GM19240 (cell line): ENCODE data around the gene SEMA5B.

Experiments
- DNase-seq: peaks from one replicate; pipeline ENCODE4 v3.0.0; 2011; ENCODE audit warnings: low spot score; ENCODE audit not compliant: insufficient read length

SEMA5B gene

GRCh38 chr3:122974764-122975162, 52.8 kb downstream of the SEMA5B start:
- DNase-seq = no peak

GRCh38 chr3:122973893-122974615, 53.5 kb downstream of the SEMA5B start:
- no peak for DNase-seq

- no peak for DNase-seq
Observed at GRCh38 chr3:122972141-122972540, 55.4 kb downstream of the SEMA5B start.

DNA sequence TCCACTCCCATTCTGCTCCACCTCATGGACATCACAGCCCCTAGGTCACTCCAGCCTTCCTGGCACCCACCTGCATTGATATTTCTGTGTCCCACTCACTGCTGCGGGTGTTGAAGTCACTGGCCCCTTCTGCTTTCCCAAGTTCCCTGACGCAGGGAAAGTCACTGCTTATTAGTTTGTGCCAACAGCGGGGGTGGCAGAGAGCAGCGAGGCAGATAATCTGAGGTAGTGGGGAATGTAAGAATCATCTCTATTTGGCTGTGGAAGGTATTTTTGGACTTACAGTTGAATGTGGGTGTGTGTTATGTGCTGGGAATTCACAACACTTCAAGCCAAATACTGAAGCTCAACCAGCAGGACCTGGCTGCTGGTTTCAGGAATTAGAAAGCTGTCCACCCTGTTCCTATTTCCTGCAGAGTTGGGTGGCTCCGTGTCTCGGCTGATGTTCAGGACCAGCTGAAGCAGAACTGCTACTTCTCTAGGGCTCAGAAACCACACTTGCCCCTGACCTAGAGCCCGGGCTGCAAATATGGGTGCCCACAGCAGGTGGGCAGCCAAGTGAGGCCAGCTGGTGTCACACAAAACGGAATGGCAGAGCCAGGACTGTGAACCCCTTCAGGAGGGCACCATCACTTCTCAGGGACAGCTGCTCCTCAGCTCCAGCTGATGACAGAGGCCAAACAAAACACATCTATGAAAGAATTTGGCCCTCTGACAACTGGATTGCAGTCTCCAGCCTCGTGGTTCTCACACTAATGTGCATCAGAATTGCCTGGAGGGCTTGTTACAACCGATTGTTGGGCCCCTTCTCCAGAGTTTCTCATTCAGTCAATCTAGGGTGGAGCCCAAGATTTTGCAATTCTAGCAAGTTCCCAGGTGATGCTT, 57.7 kb downstream of the SEMA5B start:
- no peak for DNase-seq

- DNase-seq = no peak
Observed at GRCh38 chr3:122967765-122968164, 59.8 kb downstream of the SEMA5B start.

- DNase-seq = no peak
Observed at GRCh38 chr3:122967356-122967755, 60.2 kb downstream of the SEMA5B start.

- DNase-seq = no peak
Observed at GRCh38 chr3:122966045-122966444, 61.5 kb downstream of the SEMA5B start.

DNA sequence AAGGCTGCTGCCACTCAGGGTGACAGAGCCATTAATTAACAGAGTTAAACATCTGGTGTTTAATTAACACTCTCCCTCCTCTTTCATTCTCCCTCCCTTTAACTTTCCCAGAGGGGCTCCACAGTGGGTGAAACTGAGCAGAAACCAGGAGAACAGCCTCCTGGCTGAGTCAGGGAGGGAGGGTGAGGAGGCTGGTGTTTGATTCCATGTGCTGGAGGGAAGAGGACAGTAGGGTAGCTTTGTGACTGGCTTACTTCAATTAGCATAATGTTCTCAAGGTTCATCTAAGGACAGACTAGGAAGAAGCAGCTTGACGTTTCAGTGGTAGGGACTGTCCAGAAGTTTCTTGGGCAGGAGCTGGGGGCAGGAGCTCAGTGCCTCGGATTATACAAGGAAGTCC, 62.8 kb downstream of the SEMA5B start:
- no peak for DNase-seq

- no peak for DNase-seq
Observed at GRCh38 chr3:122962149-122962548, 65.4 kb downstream of the SEMA5B start.

- DNase-seq = no peak
Observed at GRCh38 chr3:122961146-122961545, 66.4 kb downstream of the SEMA5B start.

DNA sequence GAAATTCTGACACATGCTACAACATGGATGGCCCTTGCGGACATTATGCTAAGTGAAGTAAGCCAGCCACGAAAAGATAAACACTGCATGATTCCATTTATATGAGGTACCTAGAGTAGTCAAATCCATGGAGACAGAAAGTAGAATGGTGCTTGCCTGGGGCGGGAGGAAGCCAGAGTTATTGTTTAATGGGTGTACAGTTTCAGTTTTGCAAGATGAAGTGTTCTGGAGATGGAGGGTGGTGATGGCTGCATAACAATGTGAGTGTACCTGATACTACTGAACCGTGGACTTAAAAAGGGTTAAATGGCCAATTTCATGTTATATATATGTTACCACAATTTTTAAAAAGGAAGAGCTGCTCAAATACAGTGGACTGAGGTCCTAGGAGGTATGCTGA, 66.9 kb downstream of the SEMA5B start:
- DNase-seq = no peak

DNA sequence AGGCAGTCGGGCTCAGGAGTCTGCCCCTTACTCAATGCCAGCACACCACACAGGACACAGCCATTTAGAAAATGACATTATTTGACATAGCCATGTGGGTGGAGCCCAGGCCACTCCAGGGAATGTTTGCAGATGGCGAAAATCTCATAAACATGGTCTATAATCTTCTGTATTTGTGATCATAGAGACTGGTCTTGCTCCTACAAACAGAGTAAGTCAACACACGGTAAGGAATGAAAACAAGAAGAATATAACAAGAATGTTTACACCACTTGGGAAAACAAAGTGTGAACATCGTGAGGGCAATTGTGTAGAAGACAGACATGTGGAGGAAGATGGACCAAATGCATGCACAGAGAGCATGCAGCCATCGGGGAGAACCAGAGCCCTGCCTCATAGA, 68.2 kb downstream of the SEMA5B start:
- DNase-seq = no peak

- no peak for DNase-seq
Observed at GRCh38 chr3:122957707-122958689, 69.6 kb downstream of the SEMA5B start.

GRCh38 chr3:122956693-122957455, 70.7 kb downstream of the SEMA5B start:
- no peak for DNase-seq

DNA sequence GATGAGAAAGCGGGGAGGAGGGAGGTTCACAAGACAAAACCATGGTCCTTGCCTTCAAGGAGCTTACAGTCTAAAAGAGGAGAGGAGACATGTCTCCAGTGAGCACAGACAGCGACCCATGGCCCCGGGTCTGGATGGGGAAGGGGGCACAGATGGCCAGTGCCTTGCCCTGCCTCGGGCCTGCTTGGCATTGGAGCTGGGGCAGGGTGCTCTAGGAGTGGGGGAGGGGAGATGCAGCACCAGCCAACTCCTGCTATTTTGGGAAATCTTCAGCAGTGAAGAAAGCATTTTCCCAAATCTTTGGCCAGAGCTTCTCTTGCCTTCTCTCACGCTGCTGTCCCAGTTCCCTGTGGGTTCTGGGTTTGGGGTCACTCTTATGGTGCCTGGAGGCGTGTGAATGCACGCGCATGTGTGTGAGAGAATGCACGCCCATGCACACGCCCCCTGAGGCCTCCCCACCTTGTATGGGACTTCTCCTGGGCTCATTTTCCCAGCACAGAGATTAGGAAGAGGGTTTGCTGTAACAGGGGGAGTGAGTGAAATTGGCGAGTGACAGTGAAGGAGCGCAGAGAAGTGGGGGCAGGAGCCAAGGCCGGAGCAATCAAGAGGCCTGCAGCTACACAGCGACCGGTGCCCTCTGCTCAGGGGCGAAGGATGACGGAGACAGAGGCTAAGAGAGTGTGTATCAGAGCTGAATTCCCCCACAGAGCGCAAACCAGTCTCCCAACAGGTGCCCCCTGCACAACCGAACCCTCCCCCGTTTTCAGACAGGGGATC, 71.5 kb downstream of the SEMA5B start:
- no peak for DNase-seq

DNA sequence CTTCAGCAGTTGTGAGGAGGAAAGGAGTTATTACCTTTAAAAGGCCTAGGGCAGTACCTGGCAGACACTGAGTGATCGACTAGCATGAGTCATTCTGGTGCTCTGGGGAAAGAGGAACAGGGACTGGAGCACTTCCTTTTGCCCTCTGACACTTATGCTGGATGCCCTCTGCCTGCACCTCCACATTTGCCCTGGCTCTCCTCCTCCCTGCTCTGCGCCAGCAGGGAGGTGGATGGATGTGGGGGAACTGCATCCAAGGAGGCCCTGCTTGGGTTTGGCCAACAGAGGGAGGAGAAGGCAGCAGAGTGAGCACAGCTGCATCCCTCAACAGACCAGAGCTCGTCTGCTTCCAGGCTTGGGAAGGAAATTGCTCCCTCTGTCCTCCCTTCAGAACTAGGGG, 75.0 kb downstream of the SEMA5B start:
- DNase-seq = no peak

- DNase-seq = no peak
Observed at GRCh38 chr3:122948408-122948807, 79.2 kb downstream of the SEMA5B start.

GRCh38 chr3:122947738-122948137, 79.8 kb downstream of the SEMA5B start:
- no peak for DNase-seq

GRCh38 chr3:122947196-122947595, 80.4 kb downstream of the SEMA5B start:
- DNase-seq = no peak

DNA sequence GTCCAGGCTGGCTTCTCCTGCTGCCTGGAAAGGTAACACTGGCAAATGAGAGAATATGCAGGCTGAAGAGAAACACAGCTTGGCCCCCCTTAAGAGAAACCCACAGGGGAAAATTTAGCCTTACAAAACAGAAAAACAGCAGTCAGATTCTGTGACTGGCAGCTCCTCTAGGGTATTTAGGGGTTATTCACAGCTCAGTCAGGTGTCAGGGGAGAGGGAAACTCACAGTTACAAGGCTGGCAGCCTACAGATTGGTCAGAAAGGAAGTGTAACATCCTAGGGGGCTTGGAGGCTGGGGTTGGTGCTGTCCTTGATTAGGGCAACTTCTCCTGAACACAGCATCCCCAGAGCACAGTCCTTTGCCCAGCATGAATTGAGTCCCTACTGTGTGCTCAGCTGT, 81.4 kb downstream of the SEMA5B start:
- no peak for DNase-seq
